GM12874 (cell line): ENCODE measurements around the gene RIN3.

ENCODE experiments used
- CTCF ChIP-seq: IDR thresholded peaks from 2 replicates; pipeline ENCODE4 v1.5.1; 2011; ENCODE audit warnings: low read depth, mild to moderate bottlenecking, control low read depth, low read length, moderate library complexity; ENCODE audit not compliant: insufficient read depth

Gene RIN3

GRCh38 chr14:92525322-92526095 lies 11.9 kb downstream of the RIN3 start:
- no peak for TF ChIP-seq CTCF

GRCh38 chr14:92527721-92528120 lies 14.1 kb downstream of the RIN3 start:
- no peak for TF ChIP-seq CTCF

GRCh38 chr14:92528486-92529100 lies 15.0 kb downstream of the RIN3 start:
- no peak for TF ChIP-seq CTCF

GRCh38 chr14:92529903-92530302 lies 16.3 kb downstream of the RIN3 start:
- no peak for TF ChIP-seq CTCF

GRCh38 chr14:92531106-92531873 lies 17.7 kb downstream of the RIN3 start:
- no peak for TF ChIP-seq CTCF

- no peak for TF ChIP-seq CTCF
These were observed 19.0 kb downstream of the RIN3 start for GRCh38 chr14:92532490-92533163.
